HFF-Myc (cell line): ENCODE results near the gene PBX2.
A peak's percentile ranks its signal among the peaks of the same experiment; 100 is the strongest.
"Not testable (repeated sequence)": the region's sequence is repeated elsewhere in the genome, so short reads cannot be mapped to it uniquely, and the experiment has no call there.

Experiments
- DNase-seq: peaks from one replicate; pipeline ENCODE4 v3.0.0-alpha.2; 2011; ENCODE audit warnings: low read depth; ENCODE audit errors: extremely low read depth
- H3K4me3 ChIP-seq: replicated peaks from 2 replicates; pipeline ENCODE4 v1.5.1; 2011; ENCODE audit warnings: low read depth, mild to moderate bottlenecking, control low read depth, low read length
- TF ChIP-seq, protein P1 (sequence below): IDR thresholded peaks from 2 replicates; pipeline ENCODE4 v1.5.1; 2012; ENCODE audit warnings: mild to moderate bottlenecking, low read depth, low read length, control low read depth; ENCODE audit errors: missing control alignments

Gene PBX2

GRCh38 chr6:32192608-32193039 lies 2.6 kb upstream of the PBX2 start, which contains the start of gene GPSM3:
Gene GPSM3 (minus strand): TSS chr6:32192643. CDS start chr6:32192513, 130 bp downstream.
- DNase-seq: no peak
- peak within 1 kb of the TSS; percentile 17 for H3K4me3 ChIP-seq
- TF ChIP-seq, protein P1, sequence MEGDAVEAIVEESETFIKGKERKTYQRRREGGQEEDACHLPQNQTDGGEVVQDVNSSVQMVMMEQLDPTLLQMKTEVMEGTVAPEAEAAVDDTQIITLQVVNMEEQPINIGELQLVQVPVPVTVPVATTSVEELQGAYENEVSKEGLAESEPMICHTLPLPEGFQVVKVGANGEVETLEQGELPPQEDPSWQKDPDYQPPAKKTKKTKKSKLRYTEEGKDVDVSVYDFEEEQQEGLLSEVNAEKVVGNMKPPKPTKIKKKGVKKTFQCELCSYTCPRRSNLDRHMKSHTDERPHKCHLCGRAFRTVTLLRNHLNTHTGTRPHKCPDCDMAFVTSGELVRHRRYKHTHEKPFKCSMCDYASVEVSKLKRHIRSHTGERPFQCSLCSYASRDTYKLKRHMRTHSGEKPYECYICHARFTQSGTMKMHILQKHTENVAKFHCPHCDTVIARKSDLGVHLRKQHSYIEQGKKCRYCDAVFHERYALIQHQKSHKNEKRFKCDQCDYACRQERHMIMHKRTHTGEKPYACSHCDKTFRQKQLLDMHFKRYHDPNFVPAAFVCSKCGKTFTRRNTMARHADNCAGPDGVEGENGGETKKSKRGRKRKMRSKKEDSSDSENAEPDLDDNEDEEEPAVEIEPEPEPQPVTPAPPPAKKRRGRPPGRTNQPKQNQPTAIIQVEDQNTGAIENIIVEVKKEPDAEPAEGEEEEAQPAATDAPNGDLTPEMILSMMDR: no peak

GRCh38 chr6:32191696-32192607 lies 1.9 kb upstream of the PBX2 start:
- peak overlapping the region; percentile 17; the same call in 1 of the 2 replicates for H3K4me3 ChIP-seq
- TF ChIP-seq, protein P1: no peak
- no peak for DNase-seq

DNA sequence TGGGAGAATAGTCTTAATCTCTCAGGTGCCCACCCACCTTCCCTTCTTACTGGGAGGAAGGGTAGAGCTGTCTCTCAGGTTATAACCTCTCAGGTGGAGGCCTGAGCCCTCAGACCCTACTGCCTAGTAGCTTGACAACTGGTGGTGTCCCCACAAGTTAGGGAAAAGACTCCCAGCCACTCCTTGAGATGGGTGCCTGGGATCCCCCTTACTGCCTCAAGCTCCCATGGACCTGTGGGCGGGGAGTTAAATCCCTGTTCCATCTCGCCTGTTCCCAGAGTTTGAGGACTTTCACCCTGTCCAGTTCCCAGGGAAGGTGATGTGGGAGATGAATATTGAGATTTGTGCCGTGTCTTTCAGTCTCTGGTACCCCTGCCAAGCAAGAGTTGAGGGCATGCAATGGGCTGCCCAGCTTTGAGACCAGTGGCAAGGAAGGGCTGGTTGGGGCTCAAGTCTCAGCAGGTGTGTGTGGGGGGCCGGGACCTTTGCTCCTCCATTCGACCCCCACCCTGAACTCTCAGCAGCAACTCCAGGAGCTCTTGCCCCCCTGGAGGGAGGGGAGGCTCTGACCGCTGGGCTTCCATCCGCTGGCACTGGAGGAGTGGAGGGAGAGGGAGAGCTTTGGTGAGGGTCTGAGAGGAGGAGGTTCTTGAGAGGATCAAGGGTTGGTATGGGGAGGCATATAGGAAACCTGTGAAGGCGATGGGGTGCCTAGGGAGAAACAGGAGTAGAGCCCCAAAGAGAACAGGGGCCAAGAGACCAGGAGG lies 1.1 kb upstream of the PBX2 start:
- TF ChIP-seq, protein P1: no peak
- DNase-seq: no peak
- no peak overlapping the region for H3K4me3 ChIP-seq

- DNase-seq: no peak
- H3K4me3 ChIP-seq: peak overlapping the region; percentile 77
- TF ChIP-seq, protein P1: no peak
Measured at GRCh38 chr6:32189742-32190053, 304 bp downstream of the PBX2 start.

DNA sequence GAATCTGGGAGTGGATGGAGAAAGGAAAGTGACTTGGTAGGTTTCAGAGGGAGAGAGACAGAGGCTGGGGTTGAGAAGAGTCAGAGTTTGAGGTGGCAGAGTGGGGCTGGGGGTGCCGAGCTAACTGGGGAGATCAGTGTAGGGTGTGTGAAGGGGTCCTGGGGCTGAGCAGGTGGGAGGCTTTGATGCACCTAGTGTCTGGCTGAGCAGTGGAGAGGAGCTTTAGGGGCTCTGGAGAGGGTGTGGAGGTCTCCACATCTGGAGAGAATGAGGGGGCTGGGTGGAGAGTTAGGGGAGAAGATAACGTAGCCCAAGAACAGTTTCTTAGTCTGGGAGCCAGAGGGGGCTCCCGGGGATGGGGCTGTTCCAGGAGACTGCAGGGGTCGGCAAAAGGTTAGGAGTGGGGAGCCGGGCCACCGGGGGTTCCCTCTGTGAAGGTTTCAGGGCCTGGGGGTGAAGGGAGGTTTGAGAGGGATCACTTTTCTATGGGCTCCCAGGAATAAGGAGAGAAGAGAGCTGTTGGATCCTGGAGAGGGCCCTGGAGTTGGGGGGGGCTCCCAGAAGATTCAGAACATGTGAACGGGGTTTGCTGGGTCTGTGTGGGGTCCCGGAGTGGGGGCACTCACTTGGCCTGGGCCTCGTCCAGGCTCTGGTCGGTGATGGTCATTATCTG lies 797 bp downstream of the PBX2 start:
- H3K4me3 ChIP-seq: peak overlapping the region; percentile 77
- TF ChIP-seq, protein P1: no peak
- DNase-seq: no peak

DNA sequence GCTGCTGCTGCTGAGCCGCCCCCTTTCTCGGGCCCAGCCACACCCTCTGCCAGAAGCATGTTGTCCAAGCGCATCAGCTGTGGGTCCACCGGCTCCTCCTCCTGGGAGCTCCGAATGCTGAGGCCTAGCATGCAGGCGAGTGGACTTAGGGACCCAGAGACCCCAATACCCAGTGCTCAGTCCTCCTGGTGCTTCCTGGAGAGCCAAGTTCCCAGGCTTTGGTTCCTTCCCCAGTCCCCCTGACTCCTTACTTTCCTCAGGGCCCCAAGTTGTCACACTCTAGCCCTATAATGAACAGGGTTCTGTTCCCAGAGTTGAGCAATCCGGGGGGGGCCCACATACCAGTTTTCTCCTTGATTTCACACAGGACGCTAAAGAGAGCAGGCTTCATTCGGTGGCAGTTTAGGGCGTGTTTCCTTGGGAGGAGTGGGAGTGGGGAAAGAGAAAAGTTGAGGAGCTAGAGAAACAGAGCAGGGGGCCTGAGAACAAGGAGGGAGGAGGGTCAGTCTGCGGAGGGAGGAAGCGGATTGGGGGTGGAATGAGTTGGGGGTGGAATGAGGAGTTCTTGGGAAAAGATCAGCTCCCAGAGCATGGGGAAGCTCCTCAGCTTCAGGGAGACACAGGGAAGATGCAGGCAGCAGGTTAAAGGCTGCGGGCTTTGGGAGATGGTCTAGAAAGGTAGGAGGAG lies 1.5 kb downstream of the PBX2 start:
- TF ChIP-seq, protein P1: no peak
- no peak for DNase-seq
- peak overlapping the region; percentile 77 for H3K4me3 ChIP-seq

DNA sequence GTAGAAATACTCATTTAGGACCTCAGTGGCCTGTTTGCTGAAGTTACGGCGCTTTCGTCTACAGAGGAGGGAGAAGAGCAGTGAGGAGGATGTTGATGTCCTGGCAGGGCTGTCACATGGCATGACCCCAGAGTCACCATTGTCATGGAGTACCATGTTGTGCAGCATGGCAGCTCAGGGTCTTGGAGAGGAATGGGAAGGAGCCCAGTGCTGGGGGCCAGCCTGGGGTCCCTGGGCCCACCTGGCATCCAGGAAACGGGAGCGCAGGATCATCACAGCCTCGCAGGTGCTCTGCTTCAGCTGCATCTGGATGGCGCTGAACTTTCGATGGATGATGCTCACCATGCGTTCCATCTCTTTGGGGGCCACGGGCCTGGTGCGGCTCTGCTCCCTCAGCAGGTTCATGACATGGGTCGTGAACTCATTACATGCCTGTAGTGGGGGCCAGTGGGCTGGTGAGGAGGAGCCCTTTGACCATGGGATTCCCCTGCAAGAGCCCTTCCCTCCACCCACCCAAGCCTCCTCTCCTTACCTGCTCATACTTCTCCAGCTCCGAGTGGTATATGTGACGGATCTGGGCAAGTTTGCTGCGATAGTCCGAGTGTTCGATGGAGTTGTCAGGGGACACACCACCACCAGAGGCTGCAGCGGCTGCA lies 2.1 kb downstream of the PBX2 start:
- peak overlapping the region; percentile 77 for H3K4me3 ChIP-seq
- DNase-seq: not testable (repeated sequence)
